Glomerular endothelial cell (primary cell): ENCODE results near the gene SPRED3. TPM values are rescaled to one million over a fixed set of nuclear protein-coding genes. Genes with fewer than 3 reads are reported as not detected.
"Not testable (repeated sequence)": the region's sequence is repeated elsewhere in the genome, so short reads cannot be mapped to it uniquely, and the experiment has no call there.

ENCODE experiments used
- DNase-seq: peaks from one replicate; pipeline ENCODE4 v3.0.0-alpha.2; 2011; ENCODE audit warnings: low read depth, low spot score; ENCODE audit errors: extremely low read depth
- total RNA-seq: library from RNA; depleted of rRNA; stranded (reverse); fragments of >200 nt; gene quantifications from 2 replicates; pipeline ENCODE4 v1.2.3, GENCODE V29; 2015

SPRED3 gene
- total RNA-seq, 1 donor from 2014 or later: 8.5 TPM

- DNase-seq: no peak
These were observed 1.7 kb downstream of the SPRED3 start for GRCh38 chr19:38389957-38390924.

DNA sequence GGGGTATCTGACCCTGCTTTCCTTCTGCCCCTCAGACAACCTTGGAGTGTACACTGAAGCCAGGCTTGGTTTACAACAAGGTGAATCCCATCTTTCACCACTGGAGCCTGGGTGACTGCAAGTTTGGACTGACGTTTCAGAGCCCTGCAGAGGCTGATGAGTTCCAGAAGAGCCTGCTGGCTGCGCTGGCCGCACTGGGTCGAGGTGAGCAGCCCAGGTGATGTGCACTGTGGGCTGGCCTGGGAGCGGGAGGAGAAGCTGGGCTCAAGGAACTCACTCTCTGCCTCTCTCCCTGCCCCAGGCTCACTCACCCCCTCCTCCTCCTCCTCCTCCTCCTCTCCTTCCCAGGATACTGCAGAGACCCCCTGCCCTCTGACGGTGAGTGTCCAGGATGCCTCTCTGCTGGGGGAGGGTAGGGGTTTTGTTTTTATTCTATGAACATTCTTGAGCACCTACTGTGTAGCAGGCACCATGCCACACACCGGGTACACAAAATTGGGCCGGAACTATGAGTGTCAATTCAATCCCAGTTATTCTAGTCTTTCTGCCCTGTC, 3.5 kb downstream of the SPRED3 start:
- no peak for DNase-seq

DNA sequence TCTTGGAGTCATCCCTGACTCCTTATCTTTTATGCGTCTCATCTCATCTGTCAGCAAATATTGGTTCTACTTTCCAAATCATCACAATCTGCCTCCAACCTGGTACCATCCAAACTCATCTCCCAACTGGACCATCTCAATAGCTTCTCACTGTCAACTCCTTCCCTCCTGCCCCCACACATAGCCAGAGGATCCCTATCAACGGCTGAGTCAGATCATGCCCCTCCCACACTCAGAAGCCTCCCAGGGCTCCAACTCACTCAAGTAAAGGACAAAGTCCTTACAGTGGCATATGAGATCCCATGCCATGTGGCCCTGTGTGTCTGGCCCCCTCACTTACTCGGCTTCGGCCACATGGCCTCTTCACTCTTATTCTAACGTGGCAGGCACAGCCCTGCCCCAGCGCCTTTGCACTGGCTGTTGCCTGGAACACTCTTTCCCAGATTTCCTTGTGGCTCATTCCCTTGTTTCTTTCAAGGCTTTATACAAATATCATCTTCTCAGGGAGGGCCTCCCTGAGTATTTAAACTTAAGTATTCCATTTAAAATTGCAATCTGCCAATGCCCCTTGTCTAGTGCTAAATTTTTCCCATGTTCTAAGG, 4.3 kb downstream of the SPRED3 start:
- DNase-seq: no peak

DNA sequence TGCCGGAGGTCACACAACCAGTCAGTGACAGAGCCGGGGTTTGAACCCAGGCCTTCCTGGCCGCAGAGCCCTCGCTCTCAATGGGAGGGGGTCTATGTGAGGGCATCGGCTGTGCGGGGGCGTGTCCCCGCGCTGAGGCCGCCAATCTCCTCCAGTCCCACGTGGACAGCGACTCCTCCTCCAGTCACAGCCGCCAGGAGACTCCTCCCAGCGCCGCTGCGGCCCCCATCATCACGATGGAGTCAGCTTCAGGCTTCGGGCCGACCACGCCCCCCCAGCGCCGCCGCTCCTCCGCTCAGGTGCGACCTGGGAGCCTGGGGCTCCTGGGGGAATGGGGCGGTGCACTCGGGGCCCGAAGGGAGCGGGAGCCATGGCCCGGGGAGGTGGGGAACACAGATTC, 6.0 kb downstream of the SPRED3 start:
- no peak for DNase-seq

- DNase-seq: no peak
These were observed 7.1 kb downstream of the SPRED3 start for GRCh38 chr19:38395381-38396114.

- no peak for DNase-seq
These were observed 10.6 kb downstream of the SPRED3 start for GRCh38 chr19:38399081-38399480.

DNA sequence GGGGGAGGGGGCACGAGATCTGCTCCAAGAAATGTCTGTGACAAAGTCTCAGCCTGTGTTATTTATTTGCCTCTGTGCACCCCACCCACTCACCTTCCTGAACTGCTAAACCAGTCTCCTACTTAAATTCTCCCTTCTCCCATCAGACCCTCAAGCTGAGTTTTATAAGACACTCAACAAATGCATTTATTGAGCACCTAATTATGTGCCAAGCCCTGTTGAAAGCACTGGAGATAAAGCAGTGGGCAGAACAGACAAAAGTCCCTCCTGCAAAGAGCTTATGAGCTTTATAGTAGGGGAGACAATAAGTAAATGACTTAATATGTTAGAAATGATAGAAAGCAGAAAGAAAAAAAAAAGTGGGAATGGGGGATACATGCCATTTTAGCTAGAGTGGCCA, 11.0 kb downstream of the SPRED3 start:
- no peak for DNase-seq

DNA sequence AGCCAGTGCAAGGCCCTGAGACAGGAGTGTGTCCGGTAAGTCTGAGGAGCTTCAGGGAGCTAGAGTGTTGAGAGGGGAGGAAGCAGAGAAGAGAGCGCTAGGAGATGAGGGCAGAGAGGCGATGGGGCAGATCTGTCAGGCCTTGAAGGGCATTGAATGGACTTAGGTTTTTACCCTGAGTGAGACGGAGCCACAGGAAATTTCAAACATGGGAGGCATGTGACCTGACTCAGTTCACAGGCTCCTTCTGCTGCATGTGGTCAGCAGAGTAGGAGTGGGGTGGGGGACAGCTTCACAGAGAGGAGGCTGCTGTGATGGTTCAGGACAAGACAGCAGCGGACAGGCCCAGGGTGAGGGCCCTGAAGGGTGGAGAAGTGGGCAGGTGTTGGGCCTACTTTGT, 11.9 kb downstream of the SPRED3 start:
- no peak for DNase-seq

DNA sequence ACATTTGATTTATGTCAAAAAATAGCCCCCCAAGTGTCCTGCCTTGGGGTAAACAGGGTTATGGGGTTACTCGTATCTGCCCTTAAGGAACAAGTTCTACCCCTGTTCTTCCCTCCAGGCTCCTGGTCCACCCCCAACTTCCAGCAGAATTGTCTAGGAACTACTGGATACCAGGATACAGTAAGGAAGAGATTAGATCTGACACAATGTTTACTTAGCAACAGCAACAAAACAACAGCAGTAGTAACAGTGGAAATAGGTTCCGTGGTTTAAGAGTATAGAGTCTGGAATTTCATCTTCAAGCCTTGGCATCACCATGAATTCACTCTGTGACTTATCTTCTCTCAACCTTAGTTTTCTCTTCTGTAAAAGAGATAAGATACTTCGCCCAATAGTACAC, 12.7 kb downstream of the SPRED3 start:
- DNase-seq: peak; percentile 44

GRCh38 chr19:38402623-38402966, 14.1 kb downstream of the SPRED3 start:
- no peak for DNase-seq

- peak; percentile 37 for DNase-seq
These were observed 14.6 kb downstream of the SPRED3 start, which contains the start of gene FAM98C for GRCh38 chr19:38402967-38403674. Gene FAM98C, plus strand, starts transcription at chr19:38403093. Its CDS starts 61 bp downstream, at chr19:38403154.

GRCh38 chr19:38404858-38405257, 16.4 kb downstream of the SPRED3 start:
- no peak for DNase-seq

GRCh38 chr19:38405276-38405675, 16.8 kb downstream of the SPRED3 start:
- no peak for DNase-seq

- DNase-seq: no peak
These were observed 21.2 kb downstream of the SPRED3 start for GRCh38 chr19:38409631-38410133.

DNA sequence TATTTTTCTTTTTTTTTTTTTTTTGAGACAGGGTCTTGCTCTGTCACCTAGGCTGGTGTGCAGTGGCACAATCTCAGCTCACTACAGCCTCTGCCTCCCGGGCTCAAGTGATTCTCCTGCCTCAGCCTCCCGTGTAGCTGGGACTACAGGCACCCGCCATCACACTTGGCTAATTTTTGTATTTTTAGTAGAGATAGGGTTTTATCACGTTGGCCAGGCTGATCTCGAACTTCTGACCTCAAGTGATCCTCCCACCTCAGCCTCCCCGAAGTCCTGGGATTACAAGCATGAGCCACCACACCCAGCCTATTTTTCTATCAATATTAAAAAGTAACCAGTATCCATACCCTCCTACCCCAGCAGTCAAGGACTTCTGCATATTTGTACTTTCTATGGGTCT, 21.9 kb downstream of the SPRED3 start:
- DNase-seq: not testable (repeated sequence)

GRCh38 chr19:38411041-38411712, 22.7 kb downstream of the SPRED3 start:
- DNase-seq: no peak

DNA sequence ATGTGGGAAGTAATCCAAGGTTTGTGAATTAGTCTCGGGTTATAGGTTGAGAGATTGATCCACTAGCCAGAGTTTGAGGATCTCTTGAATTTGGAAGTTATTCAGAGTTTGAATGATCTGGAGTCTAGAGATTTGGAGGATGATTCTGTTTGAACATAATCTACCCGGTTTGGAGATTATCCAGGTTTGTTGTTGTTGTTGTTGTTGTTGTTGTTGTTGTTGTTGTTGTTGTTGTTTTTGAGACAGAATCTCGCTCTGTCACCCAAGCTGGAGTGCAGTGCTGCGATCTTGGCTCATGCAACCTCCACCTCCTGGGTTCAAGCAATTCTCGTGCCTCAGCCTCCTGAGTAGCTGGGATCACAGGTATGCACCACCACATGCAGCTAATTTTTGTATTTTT, 23.4 kb downstream of the SPRED3 start:
- DNase-seq: not testable (repeated sequence)

DNA sequence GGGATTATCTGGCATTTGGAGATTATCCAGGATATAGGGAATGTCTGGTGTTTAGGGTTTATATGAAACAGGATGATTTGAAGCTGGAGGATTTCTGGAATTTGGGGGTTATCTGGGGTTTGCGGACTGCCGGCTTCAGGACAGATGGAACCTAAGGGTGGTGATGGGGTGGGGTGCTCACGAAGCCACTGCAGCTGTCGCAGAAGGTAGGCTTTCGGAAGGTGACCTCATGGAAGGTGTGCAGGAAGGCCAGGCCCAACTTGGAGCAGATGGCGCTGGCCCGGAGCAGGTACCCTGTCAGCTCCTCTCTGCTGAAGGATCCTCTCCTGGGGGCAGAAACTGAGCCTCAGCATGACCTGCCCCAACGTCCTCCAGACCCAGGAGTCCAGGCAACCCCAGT, 24.0 kb downstream of the SPRED3 start:
- no peak for DNase-seq

- no peak for DNase-seq
These were observed 24.5 kb downstream of the SPRED3 start for GRCh38 chr19:38412961-38413360.

- no peak for DNase-seq
These were observed 24.9 kb downstream of the SPRED3 start for GRCh38 chr19:38413416-38413815.
